Measurements from ENCODE around the gene LRRTM4. TPM values are rescaled to one million over a fixed set of nuclear protein-coding genes. Genes with fewer than 3 reads are reported as not detected.

Gene LRRTM4
- total RNA-seq, 2 donors from 2014 or later = not detected

GRCh38 chr2:77016443-77017354 is 505.5 kb downstream of the LRRTM4 start:
- no peak overlapping the region for H3K27ac Mint-ChIP-seq
- ATAC-seq (replicated peaks) = no peak
- no peaks in the 10 kb centered on the region for H3K27me3 Mint-ChIP-seq
- no peaks in the 10 kb centered on the region for H3K4me1 Mint-ChIP-seq
- H3K36me3 Mint-ChIP-seq (ENCODE audit: low read depth) = no peaks in the 10 kb centered on the region
- peaks cover 8% of the 10 kb centered on the region for H3K9me3 Mint-ChIP-seq
- H3K4me3 Mint-ChIP-seq = no peak overlapping the region

GRCh38 chr2:77013953-77014352 is 508.2 kb downstream of the LRRTM4 start:
- Mint-ChIP-seq H3K4me1 (no peaks in the 10 kb centered on the region), H3K27ac (no peak overlapping the region), H3K27me3 (no peaks in the 10 kb centered on the region), H3K4me3 (no peak overlapping the region), H3K9me3 (peaks cover 8% of the 10 kb centered on the region), H3K36me3 (ENCODE audit: low read depth) (no peaks in the 10 kb centered on the region)
- no peak for ATAC-seq (replicated peaks)

GRCh38 chr2:77013457-77013856 is 508.7 kb downstream of the LRRTM4 start:
- Mint-ChIP-seq H3K4me3 (no peak overlapping the region), H3K36me3 (ENCODE audit: low read depth) (no peaks in the 10 kb centered on the region), H3K27me3 (no peaks in the 10 kb centered on the region), H3K27ac (no peak overlapping the region), H3K9me3 (peaks cover 8% of the 10 kb centered on the region), H3K4me1 (no peaks in the 10 kb centered on the region)
- no peak for ATAC-seq (replicated peaks)

DNA sequence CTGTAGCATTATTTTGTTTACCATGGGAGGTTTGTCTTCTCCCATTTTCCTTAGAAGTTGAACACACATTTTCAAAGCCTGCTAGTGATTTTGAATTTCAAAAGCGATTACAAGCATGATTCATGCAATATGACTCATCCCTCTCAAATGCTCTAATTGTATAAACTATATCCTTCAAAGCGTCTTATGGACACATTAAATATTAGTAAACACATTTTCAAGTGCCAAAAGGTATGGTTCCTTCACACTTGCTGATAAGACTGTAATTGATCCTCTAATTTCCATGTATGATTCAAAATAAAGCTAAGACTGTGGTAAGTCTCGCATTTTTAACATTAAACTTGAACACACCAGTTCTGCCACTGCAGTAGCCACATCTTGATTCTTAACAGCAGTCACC is 512.9 kb downstream of the LRRTM4 start:
- Mint-ChIP-seq H3K4me1 (no peaks in the 10 kb centered on the region), H3K27ac (no peak overlapping the region), H3K9me3 (peaks cover 17% of the 10 kb centered on the region), H3K4me3 (no peak overlapping the region), H3K36me3 (ENCODE audit: low read depth) (no peaks in the 10 kb centered on the region), H3K27me3 (no peaks in the 10 kb centered on the region)
- ATAC-seq (replicated peaks) = no peak

GRCh38 chr2:77008853-77009252 is 513.3 kb downstream of the LRRTM4 start:
- Mint-ChIP-seq H3K27ac (no peak overlapping the region), H3K4me1 (no peaks in the 10 kb centered on the region), H3K36me3 (ENCODE audit: low read depth) (no peaks in the 10 kb centered on the region), H3K4me3 (no peak overlapping the region), H3K27me3 (no peaks in the 10 kb centered on the region), H3K9me3 (peaks cover 15% of the 10 kb centered on the region)
- no peak for ATAC-seq (replicated peaks)

DNA sequence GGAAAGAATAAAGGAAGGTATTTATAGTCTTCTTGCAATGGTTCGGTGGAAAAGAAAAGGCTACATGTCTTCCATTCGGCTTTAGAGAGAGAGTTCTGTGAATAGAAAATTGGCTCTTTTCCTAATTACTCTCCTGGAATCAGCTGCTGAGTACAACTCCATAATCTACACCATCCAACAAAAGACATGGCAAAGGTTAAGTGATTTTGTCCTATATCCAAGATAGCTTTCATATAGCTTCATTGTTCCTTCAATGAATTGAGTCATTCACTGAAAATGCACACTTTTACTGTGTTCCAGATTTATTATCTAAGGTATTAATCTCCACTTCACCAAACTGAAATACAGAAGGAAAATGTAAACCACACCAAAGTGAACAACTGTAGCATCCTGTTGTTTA is 514.5 kb downstream of the LRRTM4 start:
- no peaks in the 10 kb centered on the region for H3K27me3 Mint-ChIP-seq
- no peak overlapping the region for H3K4me3 Mint-ChIP-seq
- H3K27ac Mint-ChIP-seq = no peak overlapping the region
- no peaks in the 10 kb centered on the region for H3K36me3 Mint-ChIP-seq (ENCODE audit: low read depth)
- peaks cover 17% of the 10 kb centered on the region for H3K9me3 Mint-ChIP-seq
- ATAC-seq (replicated peaks) = no peak
- no peaks in the 10 kb centered on the region for H3K4me1 Mint-ChIP-seq

DNA sequence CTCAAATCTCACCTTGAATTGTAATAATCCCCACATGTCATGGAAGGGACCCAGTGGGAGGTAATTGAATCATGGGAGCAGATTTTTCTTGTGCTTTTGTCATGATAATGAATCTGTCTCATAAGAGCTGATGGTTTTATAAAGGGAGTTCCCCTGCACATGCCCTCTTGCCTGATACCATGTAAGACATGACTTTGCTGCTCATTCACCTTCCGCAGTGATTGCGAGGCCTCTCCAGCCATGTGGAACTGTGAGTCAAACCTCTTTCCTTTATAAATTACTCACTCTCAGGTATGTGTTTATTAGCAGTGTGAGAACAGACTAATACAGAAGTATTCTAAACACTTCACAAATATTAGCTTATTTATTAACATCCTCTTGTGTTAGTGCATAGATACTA is 516.7 kb downstream of the LRRTM4 start:
- H3K9me3 Mint-ChIP-seq = peaks cover 21% of the 10 kb centered on the region
- no peaks in the 10 kb centered on the region for H3K27me3 Mint-ChIP-seq
- H3K4me3 Mint-ChIP-seq = no peak overlapping the region
- no peaks in the 10 kb centered on the region for H3K4me1 Mint-ChIP-seq
- no peak for ATAC-seq (replicated peaks)
- no peak overlapping the region for H3K27ac Mint-ChIP-seq
- H3K36me3 Mint-ChIP-seq (ENCODE audit: low read depth) = no peaks in the 10 kb centered on the region

- ATAC-seq (replicated peaks) = no peak
- no peak overlapping the region for H3K27ac Mint-ChIP-seq
Measured at GRCh38 chr2:77001895-77002294, 520.3 kb downstream of the LRRTM4 start.

GRCh38 chr2:76998704-76999103 is 523.5 kb downstream of the LRRTM4 start:
- no peaks in the 10 kb centered on the region for H3K4me1 Mint-ChIP-seq
- H3K27ac Mint-ChIP-seq = no peak overlapping the region
- no peak overlapping the region for H3K4me3 Mint-ChIP-seq
- H3K36me3 Mint-ChIP-seq (ENCODE audit: low read depth) = no peaks in the 10 kb centered on the region
- H3K9me3 Mint-ChIP-seq = peaks cover 27% of the 10 kb centered on the region
- H3K27me3 Mint-ChIP-seq = no peaks in the 10 kb centered on the region
- no peak for ATAC-seq (replicated peaks)

More at GRCh38 chr2:77001895-77002294, 520.3 kb downstream of the LRRTM4 start:
- Mint-ChIP-seq H3K4me1 (no peaks in the 10 kb centered on the region), H3K9me3 (peaks cover 34% of the 10 kb centered on the region), H3K4me3 (no peak overlapping the region), H3K36me3 (ENCODE audit: low read depth) (no peaks in the 10 kb centered on the region), H3K27me3 (no peaks in the 10 kb centered on the region)

DNA sequence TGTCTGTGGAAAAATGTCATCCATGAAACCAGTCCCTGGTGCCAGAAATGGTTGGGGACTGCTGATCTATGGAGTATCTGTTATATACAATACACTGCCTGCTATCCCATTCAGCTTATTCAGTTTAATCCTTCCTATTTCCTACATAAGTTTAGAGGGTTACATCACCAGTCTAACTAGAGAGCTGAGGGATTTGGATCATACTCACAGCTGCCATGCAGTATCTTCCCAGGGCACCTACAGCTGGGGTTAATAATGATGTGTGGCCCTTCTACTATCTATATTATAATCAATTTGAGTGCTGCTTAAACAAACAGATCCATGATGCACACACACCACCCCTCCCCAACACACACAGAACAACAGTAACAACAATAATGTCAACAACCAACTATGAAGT is 524.0 kb downstream of the LRRTM4 start:
- Mint-ChIP-seq H3K27me3 (no peaks in the 10 kb centered on the region), H3K4me3 (no peak overlapping the region), H3K36me3 (ENCODE audit: low read depth) (no peaks in the 10 kb centered on the region), H3K4me1 (no peaks in the 10 kb centered on the region), H3K27ac (no peak overlapping the region), H3K9me3 (peaks cover 22% of the 10 kb centered on the region)
- no peak for ATAC-seq (replicated peaks)

DNA sequence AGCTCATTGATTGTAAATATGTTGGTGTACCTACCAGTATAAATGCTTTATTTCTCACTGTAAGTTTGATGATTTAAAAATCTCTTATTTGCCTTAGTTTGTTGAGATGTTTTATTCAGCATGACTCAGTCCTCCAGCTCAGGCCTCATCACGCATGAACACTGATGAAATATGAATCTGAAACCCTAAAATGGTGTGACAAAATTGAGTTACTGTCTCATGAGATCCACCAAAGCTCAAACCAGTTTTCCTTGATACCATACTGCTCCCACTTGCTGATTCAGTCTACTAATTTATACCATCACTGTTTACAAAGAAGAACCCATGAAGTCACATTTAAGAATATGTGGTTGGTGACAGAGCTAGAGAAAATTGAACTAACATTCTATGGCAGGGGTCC is 524.9 kb downstream of the LRRTM4 start:
- ATAC-seq (replicated peaks) = no peak

DNA sequence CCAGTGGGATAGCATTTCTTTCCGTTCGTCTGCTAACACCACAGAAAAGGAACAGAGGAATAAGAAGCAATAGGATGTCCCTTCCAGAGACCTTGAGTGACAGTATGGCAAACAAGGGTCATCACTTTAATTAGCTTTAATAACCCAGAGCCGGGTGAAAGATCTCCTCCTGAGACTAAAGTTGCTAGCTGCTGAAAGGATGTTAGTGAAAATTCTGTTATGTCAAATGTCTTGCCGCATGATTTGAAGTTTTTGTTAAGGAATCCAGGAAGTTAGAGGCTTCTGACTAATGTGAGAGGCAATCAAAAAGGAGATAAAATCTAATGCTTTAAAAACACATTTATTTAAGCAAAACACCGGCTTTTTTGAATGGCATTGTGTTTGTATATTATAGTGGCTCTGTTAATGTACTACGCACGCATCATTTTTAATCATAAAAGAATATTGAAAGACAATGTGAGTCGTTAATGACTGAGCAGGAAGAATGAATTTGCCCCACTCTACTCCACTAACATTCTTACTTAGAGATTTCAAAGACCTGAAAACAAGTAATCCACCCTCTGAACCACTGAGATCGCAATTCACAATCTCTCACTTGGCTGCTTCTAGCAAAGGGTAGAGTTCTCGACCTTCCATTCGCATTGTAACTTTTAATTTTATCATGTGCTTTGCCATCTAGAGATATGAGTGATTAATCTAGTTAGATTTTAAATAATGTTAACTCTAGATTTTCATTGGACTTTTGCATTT is 536.6 kb downstream of the LRRTM4 start:
- H3K4me1 Mint-ChIP-seq = no peaks in the 10 kb centered on the region
- H3K4me3 Mint-ChIP-seq = no peak overlapping the region
- no peaks in the 10 kb centered on the region for H3K27me3 Mint-ChIP-seq
- peaks cover 7% of the 10 kb centered on the region for H3K9me3 Mint-ChIP-seq
- H3K27ac Mint-ChIP-seq = no peak overlapping the region
- no peaks in the 10 kb centered on the region for H3K36me3 Mint-ChIP-seq (ENCODE audit: low read depth)
- ATAC-seq (replicated peaks) = no peak

More for the DNA sequence above, 524.9 kb downstream of the LRRTM4 start:
- Mint-ChIP-seq H3K4me1 (no peaks in the 10 kb centered on the region), H3K36me3 (ENCODE audit: low read depth) (no peaks in the 10 kb centered on the region), H3K9me3 (peaks cover 24% of the 10 kb centered on the region), H3K27ac (no peak overlapping the region), H3K4me3 (no peak overlapping the region), H3K27me3 (no peaks in the 10 kb centered on the region)

- Mint-ChIP-seq H3K4me3 (no peak overlapping the region), H3K36me3 (ENCODE audit: low read depth) (no peaks in the 10 kb centered on the region), H3K27me3 (no peaks in the 10 kb centered on the region), H3K27ac (no peak overlapping the region), H3K9me3 (peaks cover 9% of the 10 kb centered on the region), H3K4me1 (no peaks in the 10 kb centered on the region)
- ATAC-seq (replicated peaks) = no peak
Measured at GRCh38 chr2:76984359-76984758, 537.8 kb downstream of the LRRTM4 start.

GRCh38 chr2:76980067-76980787 is 541.9 kb downstream of the LRRTM4 start:
- Mint-ChIP-seq H3K36me3 (ENCODE audit: low read depth) (no peaks in the 10 kb centered on the region), H3K27ac (no peak overlapping the region), H3K9me3 (peaks cover 3% of the 10 kb centered on the region), H3K4me1 (no peaks in the 10 kb centered on the region), H3K4me3 (no peak overlapping the region), H3K27me3 (no peaks in the 10 kb centered on the region)
- ATAC-seq (replicated peaks) = no peak
